Posterior vena cava (tissue), 2 donors: ENCODE results near the gene CDKN2B. TPM values are rescaled to one million over a fixed set of nuclear protein-coding genes. Genes with fewer than 3 reads are reported as not detected.

Experiments
- DNase-seq: peaks from one replicate; pipeline ENCODE4 v3.0.0-alpha.2; 2020; ENCODE audit warnings: low spot score
- intact Hi-C, 2 donors: fragments of 100-400 bp; cut with DNase I; formaldehyde crosslinking; loops; one replicate each; pipeline versions ENCODE4 v1.14.1 to v1.14.2; 2022 to 2023
- total RNA-seq, 2 donors: library from RNA; stranded (reverse); fragmentation: NEBNext Ultra II Directional; extraction: Animal tissue kit (Norgen Biotek cat#: 25700); gene quantifications; one replicate each; pipeline ENCODE4 v1.2.1, GENCODE V29; 2021
- donor health status: DM: yes; HTN: yes; CAD: no.
- donor health status: DM: yes; HTN: yes; CAD: no.

CDKN2B gene
- total RNA-seq, 2 donors from 2014 or later, result 7.1 to 8.2 TPM

GRCh38 chr9:22037954-22038690 is 29.0 kb upstream of the CDKN2B start:
- no peak for DNase-seq
- intact Hi-C loops, result no loop called here

DNA sequence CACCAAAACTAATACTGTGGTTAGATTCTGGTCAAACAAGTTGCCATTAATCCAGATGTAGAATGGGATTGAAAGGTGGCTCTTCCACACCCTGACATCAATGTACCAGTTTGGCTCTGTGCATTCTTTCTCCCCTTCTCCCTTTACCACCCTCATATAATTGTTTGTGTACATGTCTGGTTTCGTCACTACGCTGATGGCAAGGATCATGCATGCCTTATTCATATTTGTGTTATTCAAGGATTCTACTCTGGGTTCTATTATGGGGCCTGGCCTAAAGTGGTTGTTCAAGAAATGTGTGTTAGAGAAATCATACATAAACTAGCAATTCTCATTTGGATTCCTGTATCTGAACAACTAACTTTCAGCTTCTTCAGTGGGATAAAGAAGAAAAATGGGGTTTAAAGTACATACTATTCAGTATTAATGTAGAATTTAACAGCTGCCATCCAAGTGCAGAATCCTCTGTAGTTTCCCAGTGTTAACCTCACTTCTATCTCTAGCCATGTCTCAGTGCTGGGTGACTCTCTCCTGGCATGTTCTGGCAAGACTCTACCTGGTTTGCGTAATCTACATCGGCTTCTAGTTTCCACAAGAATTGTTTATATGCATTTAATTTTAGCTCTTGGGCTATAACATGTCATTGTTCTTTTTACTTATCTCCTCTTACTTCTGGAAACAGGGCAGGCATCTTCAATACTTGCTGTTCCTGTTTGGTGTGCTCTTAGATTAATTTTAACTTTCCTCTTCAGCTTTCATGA is 27.9 kb upstream of the CDKN2B start:
- intact Hi-C loops, result no loop called here
- no peak for DNase-seq

GRCh38 chr9:22035591-22036011 is 26.5 kb upstream of the CDKN2B start:
- DNase-seq, result no peak
- intact Hi-C loops, result no loop called here

- no peak for DNase-seq
- intact Hi-C loops, result no loop called here
These were observed 24.0 kb upstream of the CDKN2B start for GRCh38 chr9:22033012-22033630.

GRCh38 chr9:22031655-22032411 is 22.7 kb upstream of the CDKN2B start:
- intact Hi-C loops, result no loop called here

DNA sequence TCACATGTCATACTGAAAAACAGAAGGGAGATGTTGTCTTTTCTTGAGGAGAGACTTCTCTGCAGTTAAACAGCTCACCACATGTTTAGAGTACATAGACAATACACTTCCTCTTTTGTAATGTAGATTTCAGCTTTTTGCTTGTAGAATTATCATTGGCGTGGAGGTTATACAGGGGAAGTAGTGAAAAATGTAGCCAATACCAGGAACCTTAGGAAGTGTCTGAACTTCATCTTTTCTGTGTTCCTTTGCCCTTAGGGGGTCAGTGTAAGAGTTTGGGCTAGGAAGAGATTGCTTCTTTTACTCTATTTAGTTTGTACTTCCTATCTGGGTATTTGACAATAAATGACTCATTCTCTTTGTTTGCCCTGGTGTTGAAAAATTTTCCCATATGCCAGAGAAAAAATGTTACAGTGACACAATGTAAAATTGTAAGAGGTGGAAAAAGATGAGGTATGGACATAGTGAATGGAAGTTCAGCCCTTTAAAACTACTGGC is 21.0 kb upstream of the CDKN2B start:
- intact Hi-C loops, result no loop called here
- no peak for DNase-seq

More at GRCh38 chr9:22031655-22032411, 22.7 kb upstream of the CDKN2B start:
- no peak for DNase-seq

DNA sequence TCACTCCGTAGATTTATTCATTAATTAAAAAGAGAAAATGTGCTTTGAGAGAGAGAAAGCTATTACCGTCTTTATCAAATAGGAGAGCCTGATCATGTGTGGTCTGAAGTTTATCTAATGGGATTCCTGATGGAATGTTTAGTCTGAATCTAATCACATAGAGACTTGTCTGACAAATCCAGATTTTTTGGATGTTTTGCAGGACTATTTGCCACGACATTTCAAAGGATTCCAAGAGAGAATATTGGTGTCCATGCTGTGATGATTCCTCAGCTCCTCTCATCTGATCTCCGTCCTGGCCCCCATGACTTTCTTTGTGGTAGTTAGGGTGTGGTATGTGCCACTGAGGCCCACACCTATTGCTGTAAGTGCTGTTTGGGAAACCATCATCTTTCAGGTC is 20.1 kb upstream of the CDKN2B start:
- intact Hi-C loops, result no loop called here
- DNase-seq, result no peak

DNA sequence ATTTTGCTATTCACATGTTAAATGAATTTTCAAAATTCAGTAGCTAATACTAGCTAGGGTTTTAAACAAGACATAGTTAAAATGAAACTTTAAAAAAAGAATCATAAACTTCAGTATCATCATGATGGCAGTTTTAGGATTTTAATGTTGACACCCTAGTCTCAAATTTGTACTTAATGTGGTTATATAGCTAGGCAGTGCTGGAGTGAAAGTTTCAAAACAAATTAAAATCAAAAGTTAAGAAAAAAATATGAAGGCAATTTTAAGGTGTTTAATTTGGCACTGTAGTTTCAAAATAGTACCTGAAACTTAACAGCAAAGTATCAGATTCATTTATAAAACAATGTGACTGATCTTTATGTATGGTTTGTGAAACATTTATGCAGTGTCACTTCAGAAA is 19.3 kb upstream of the CDKN2B start:
- intact Hi-C loops, result no loop called here
- no peak for DNase-seq

- intact Hi-C loops, result no loop called here
- DNase-seq, result no peak
These were observed 17.6 kb upstream of the CDKN2B start for GRCh38 chr9:22026696-22027095.

GRCh38 chr9:22022396-22022795 is 13.3 kb upstream of the CDKN2B start:
- intact Hi-C loops, result no loop called here
- DNase-seq, result no peak

DNA sequence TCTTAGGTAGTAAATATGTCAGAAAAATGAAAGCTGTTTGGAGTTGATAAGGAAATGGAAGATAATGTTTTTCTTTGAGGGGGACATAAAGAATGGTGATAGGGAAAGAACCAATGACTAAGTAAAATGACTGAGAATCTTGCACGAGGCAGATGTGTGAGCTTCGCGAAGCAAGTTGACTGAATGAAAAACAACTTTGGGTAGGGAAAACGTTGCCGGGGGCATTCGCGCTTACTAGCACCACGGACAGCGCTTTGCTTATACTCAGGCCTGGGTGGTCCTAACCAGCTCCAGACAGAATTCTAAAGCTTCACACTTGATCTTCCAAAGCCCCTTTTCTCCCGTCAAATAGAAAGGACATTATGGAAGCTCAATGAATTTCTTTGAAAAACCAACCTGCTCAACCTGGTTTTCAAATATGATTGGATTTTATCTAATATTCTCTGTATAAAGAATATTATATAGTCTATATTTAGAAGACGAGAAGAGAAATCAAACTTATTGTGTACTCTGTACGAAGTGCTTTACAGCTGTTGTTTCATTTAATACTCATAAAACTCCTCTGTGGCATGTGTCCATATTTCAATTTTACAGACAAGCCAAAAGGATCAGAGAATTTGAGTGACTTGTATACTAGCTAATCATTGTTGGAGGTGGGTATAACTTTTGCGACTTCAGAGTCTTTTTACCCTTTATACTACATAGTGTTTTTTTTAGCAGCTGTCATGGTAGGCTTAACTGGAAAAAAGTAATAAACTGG is 1.9 kb upstream of the CDKN2B start:
- intact Hi-C loops, result no loop called here
- no peak for DNase-seq

DNA sequence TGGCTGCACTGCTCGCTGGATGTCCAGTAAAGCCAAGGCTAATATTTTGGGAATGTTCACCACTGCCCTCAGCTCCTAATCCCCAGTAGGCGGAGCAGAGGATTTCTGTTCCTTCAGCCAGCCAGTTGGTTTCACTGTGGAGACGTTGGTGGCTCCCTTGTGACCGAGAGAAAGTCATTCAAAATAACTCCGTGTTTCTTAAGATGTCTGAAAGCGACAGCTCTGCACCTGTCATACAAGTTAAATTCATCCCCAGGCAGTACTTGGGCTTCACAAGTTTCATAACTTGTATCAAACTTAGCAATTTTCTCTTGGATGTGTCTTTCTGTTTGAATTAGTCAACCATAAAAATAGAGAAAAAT is 382 bp upstream of the CDKN2B start:
- intact Hi-C loops, result no loop called here
- DNase-seq, result no peak

- intact Hi-C loops, result no loop called here
- no peak for DNase-seq
These were observed 755 bp downstream of the CDKN2B start for GRCh38 chr9:22008384-22008716.

DNA sequence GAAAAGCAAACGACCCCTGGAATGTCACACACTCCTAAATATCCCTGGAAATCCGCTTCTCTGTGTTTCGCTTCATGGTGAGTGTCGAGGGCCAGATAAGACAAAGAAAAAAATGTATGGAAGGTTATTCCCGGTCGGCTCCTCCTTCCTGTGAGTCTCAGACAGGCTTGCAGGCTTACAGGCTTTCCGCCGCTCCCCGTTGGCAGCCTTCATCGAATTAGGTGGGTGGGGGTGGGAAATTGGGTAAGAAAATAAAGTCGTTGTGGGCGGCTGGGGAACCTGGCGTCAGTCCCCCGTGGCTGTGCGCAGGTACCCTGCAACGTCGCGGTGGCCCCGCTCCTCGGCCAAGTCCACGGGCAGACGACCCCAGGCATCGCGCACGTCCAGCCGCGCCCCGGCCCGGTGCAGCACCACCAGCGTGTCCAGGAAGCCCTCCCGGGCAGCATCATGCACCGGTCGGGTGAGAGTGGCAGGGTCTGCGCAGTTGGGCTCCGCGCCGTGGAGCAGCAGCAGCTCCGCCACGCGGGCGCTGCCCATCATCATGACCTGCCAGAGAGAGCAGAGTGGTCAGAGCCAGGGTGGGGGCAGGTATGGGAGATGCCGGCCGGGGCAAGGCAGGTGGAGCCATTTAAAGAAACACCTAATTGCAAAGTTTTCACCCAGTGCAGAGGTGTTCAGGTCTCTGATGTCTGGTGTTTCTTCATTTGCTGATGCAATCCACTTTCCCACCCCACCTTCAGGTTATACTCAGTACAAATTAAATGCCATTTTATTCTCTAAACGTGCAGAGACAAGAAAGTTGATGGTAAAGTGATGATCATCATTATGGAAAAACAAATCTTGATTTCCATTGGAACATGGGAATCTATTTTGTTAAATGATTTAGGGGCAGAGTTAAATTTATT is 3.2 kb downstream of the CDKN2B start:
- peak; percentile 74 for DNase-seq
- intact Hi-C loops, result no loop called here

GRCh38 chr9:22005021-22005701 is 3.9 kb downstream of the CDKN2B start:
- intact Hi-C loops, result no loop called here
- DNase-seq, result peak; percentile 67

DNA sequence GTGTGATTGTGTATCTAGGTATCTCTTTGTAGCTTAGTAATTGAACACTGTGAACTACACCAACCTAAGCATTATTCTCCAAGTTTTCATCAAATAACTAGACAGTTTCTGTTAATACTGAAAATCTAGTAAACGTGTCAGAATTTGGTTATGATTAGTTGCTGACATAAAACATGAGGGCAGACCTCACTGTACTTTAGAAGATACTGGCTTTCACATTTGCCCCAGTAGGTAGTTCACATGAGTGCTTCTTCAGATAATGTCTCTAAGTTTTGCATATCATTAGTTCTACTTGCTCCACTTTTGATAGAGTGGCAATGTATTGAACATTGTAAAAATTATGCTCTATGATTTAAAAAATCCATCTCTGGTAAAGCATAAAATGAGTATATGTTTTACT is 7.1 kb downstream of the CDKN2B start:
- no peak for DNase-seq
- intact Hi-C loops, result no loop called here

DNA sequence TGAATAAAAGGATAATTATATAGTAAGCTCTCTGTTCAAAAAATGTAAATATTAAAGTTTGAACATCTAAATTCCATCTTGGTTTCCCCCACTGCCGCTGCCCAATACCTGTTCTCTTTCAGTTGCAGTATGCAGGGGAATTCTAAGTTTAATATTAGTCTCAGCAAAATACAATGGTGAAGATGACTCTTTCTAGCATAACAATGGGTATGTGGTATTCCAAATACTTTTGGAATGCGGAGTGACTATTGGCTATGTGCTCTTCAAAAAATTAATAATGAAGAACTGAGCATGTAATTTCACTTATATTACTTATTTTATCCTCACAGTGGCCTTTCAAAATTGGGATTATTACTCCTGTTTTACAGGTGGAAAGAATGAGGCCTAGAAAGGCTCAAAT is 11.1 kb downstream of the CDKN2B start:
- intact Hi-C loops, result loop anchor here (10.0 kb wide), 2 partner anchors 183 to 193 kb away; partner anchors contain the start of gene MTAP (in 1 of the 2)
- no peak for DNase-seq
